K562 (cell line): ENCODE measurements around the gene CD46. TPM values are rescaled to one million over a fixed set of nuclear protein-coding genes. Genes with fewer than 3 reads are reported as not detected.

Source experiments
- ATAC-seq: fragments of 200-7000 bp; cut with Tn5 transposase; 3 replicates; pipeline ENCODE4 v1.9.1; 2020; ENCODE audit warnings: moderate library complexity
- BruUV-seq: library from RNA; stranded (reverse); fragments of 400-500 nt; replicated peaks from 2 replicates; lab custom pipeline; 2021; lab: Mats Ljungman, UMichigan
- CTCF ChIA-PET: fragments of 300-600 bp; formaldehyde crosslinking; extraction: SDS; loops from one replicate; lab custom pipeline; 2021; ENCODE audit warnings: low intra/inter-chr PET ratio; lab: Yijun Ruan, JAX
- POLR2A ChIA-PET: fragments of 300-600, 350-650 bp; sonication (Branson Sonifier 250); formaldehyde crosslinking; extraction: SDS; loops from one replicate; lab custom pipeline; 2021; ENCODE audit warnings: antibody characterized with exemption, inconsistent platforms; lab: Yijun Ruan, JAX
- DNase-seq, 4 experiments: peaks; one replicate each; pipeline versions ENCODE4 v3.0.0 to v3.0.0-alpha.2; 2011 to 2018; ENCODE audit warnings: low spot score in 3 of 4, mixed read lengths in 3 of 4; ENCODE audit errors: extremely low read depth in 1 of 4
- FAIRE-seq: peaks from 2 replicates; lab custom pipeline; 2011; peaks lifted over from hg19 to GRCh38; lab: Jason Lieb, UNC
- H2AFZ ChIP-seq: 2 replicates; pipeline ENCODE4 v1.6.0; 2011; ENCODE audit warnings: low read depth, low read length, control low read depth, inconsistent platforms
- H3K27ac ChIP-seq: fragments of 200-600 bp; 3 replicates; pipeline ENCODE4 v1.8.0; 2011; ENCODE audit warnings: low read depth, mild to moderate bottlenecking, control low read depth, inconsistent platforms, low read length, moderate library complexity, mixed read lengths; ENCODE audit errors: extremely low read depth
- H3K27me3 ChIP-seq, 2 experiments: fragments of 300-600 bp in 1 of 2; 2 replicates in 1 of 2; 3 replicates in 1 of 2; pipeline versions ENCODE4 v1.6.0 to v1.8.0; 2011; ENCODE audit warnings: inconsistent platforms in 2 of 2, low read length in 2 of 2, mild to moderate bottlenecking in 1 of 2, mixed read lengths in 1 of 2, moderate library complexity in 1 of 2; ENCODE audit not compliant: control insufficient read depth in 2 of 2, insufficient read depth in 2 of 2
- H3K36me3 ChIP-seq: fragments of 300-600 bp; 3 replicates; pipeline ENCODE4 v1.8.0; 2011; ENCODE audit warnings: mild to moderate bottlenecking, low read length, inconsistent platforms; ENCODE audit not compliant: control insufficient read depth, insufficient read depth
- H3K4me1 ChIP-seq, 2 experiments: fragments of 200-600 bp in 1 of 2; replicated peaks in 1 of 2; 2 replicates in 1 of 2; 3 replicates in 1 of 2; pipeline versions ENCODE4 v1.5.1 to v1.8.0; 2011; ENCODE audit warnings: inconsistent platforms in 2 of 2, low read length in 2 of 2, mild to moderate bottlenecking in 1 of 2, mixed read lengths in 1 of 2, moderate library complexity in 1 of 2; ENCODE audit not compliant: control insufficient read depth in 2 of 2, insufficient read depth in 2 of 2
- H3K4me2 ChIP-seq: 2 replicates; pipeline ENCODE4 v1.6.1; 2011; ENCODE audit warnings: low read length, control low read depth, inconsistent platforms, mixed read lengths; ENCODE audit not compliant: insufficient read depth
- H3K4me3 ChIP-seq: fragments of 200-600 bp; sonication (generic), shearing (Covaris generic); 2 replicates; pipeline ENCODE4 v1.5.1; 2016; ENCODE audit warnings: control low read depth, inconsistent platforms
- H3K79me2 ChIP-seq: fragments of 200-600 bp; 3 replicates; pipeline ENCODE4 v1.8.0; 2011; ENCODE audit warnings: low read length, inconsistent platforms; ENCODE audit not compliant: control insufficient read depth, insufficient read depth
- H3K9ac ChIP-seq, 2 experiments: 2 replicates each; pipeline versions ENCODE4 v1.6.0 to v1.6.1; 2011; ENCODE audit warnings: low read depth in 2 of 2, low read length in 2 of 2, control low read depth in 1 of 2, inconsistent platforms in 1 of 2, mild to moderate bottlenecking in 1 of 2, mixed read lengths in 1 of 2; ENCODE audit not compliant: insufficient read depth in 1 of 2
- H3K9me1 ChIP-seq: one replicate; pipeline ENCODE4 v1.6.0; 2011; ENCODE audit warnings: inconsistent platforms, mild to moderate bottlenecking, low read length, moderate library complexity; ENCODE audit not compliant: control insufficient read depth, insufficient read depth
- H3K9me3 ChIP-seq: replicated peaks from 2 replicates; pipeline ENCODE4 v1.5.1; 2011; ENCODE audit warnings: low read depth, low read length, inconsistent platforms; ENCODE audit not compliant: control insufficient read depth, insufficient read depth
- H4K20me1 ChIP-seq: replicated peaks from 2 replicates; pipeline ENCODE4 v1.6.1; 2011; ENCODE audit warnings: low read length, inconsistent platforms, mixed read lengths; ENCODE audit not compliant: control insufficient read depth, insufficient read depth
- EWSR1 ChIP-seq: fragments of 450-650 bp; IDR thresholded peaks from 2 replicates; pipeline ENCODE4 v1.6.1; 2018; ENCODE audit warnings: borderline replicate concordance, mild to moderate bottlenecking, low read depth, moderate library complexity; ENCODE audit not compliant: partially characterized antibody
- GATAD2A ChIP-seq: fragments of 450-650 bp; IDR thresholded peaks from 2 replicates; pipeline ENCODE4 v1.6.1; 2017
- HMGN3 ChIP-seq: IDR thresholded peaks from 2 replicates; pipeline ENCODE4 v1.6.1; 2011; ENCODE audit warnings: borderline replicate concordance, low read depth, mild to moderate bottlenecking, mixed read lengths, low read length; ENCODE audit not compliant: insufficient read length; ENCODE audit errors: extremely low read depth
- JUN ChIP-seq, 2 experiments: sonication (generic) in 1 of 2; formaldehyde crosslinking in 1 of 2; IDR thresholded peaks; 2 replicates each; pipeline versions ENCODE4 v1.6.1 to v1.8.0; 2012 to 2022; ENCODE audit warnings: borderline replicate concordance in 2 of 2, mild to moderate bottlenecking in 2 of 2, improper control_type of control experiment in 1 of 2, low read depth in 1 of 2, low read length in 1 of 2, missing genetic modification reagents in 1 of 2
- KAT8 ChIP-seq: fragments of 450-650 bp; IDR thresholded peaks from 2 replicates; pipeline ENCODE4 v1.6.1; 2016; ENCODE audit warnings: low read depth, mild to moderate bottlenecking
- KLF16 ChIP-seq: IDR thresholded peaks from 2 replicates; pipeline ENCODE4 v1.6.1; 2016; ENCODE audit warnings: antibody characterized with exemption
- MYNN ChIP-seq, 2 experiments: sonication (generic); formaldehyde crosslinking in 1 of 2; IDR thresholded peaks; 2 replicates each; pipeline versions ENCODE4 v1.5.0 to v1.6.1; 2016 to 2020; ENCODE audit warnings: antibody characterized with exemption in 1 of 2, missing genetic modification reagents in 1 of 2
- NFE2L1 ChIP-seq: fragments of 450-650 bp; IDR thresholded peaks from 2 replicates; pipeline ENCODE4 v1.6.1; 2016; ENCODE audit warnings: missing genetic modification characterization, low read depth, mild to moderate bottlenecking, missing compliant biosample characterization, moderate library complexity, borderline replicate concordance
- NFYB ChIP-seq: IDR thresholded peaks from 2 replicates; pipeline ENCODE4 v1.6.1; 2011; ENCODE audit warnings: mild to moderate bottlenecking, moderate library complexity; ENCODE audit not compliant: insufficient read length; ENCODE audit errors: extremely low read depth
- PML ChIP-seq: IDR thresholded peaks from 2 replicates; pipeline ENCODE4 v1.6.1; 2012; ENCODE audit warnings: low read length, inconsistent platforms
- POLR3G ChIP-seq: IDR thresholded peaks from 2 replicates; pipeline ENCODE4 v1.6.1; 2011; ENCODE audit not compliant: insufficient read length, insufficient replicate concordance; ENCODE audit errors: extremely low read depth
- TAF1 ChIP-seq: IDR thresholded peaks from 2 replicates; pipeline ENCODE4 v1.6.1; 2011; ENCODE audit warnings: mild to moderate bottlenecking, low read length, moderate library complexity; ENCODE audit not compliant: insufficient read depth, control insufficient read depth, severe bottlenecking; ENCODE audit errors: extremely low read depth
- WHSC1 ChIP-seq: IDR thresholded peaks from one replicate; pipeline ENCODE4 v1.6.1; 2012; ENCODE audit warnings: low read length, control low read depth, inconsistent platforms
- ZEB2 ChIP-seq: fragments of 450-650 bp; IDR thresholded peaks from 2 replicates; pipeline ENCODE4 v1.6.1; 2016
- ZNF507 ChIP-seq: conservative IDR thresholded peaks from 2 replicates; pipeline ENCODE4 v1.6.1; 2017; ENCODE audit warnings: missing genetic modification characterization, missing compliant biosample characterization
- ZNF77 ChIP-seq: fragments of 250-450 bp; sonication (Bioruptor Pico); IDR thresholded peaks from 2 replicates; pipeline ENCODE4 v1.5.0; 2020
- WGBS: fragments of 100-300 bp; shearing (Covaris generic); methylation state at CpG from one replicate; pipeline ENCODE4 v1.1.6; 2016; ENCODE audit warnings: low coverage, mixed read lengths; ENCODE audit not compliant: insufficient coverage; ENCODE audit errors: missing lambda C conversion rate; 5-methylcytosine and 5-hydroxymethylcytosine counted together
- in situ Hi-C: fragments of 300-500 bp; cut with MboI; formaldehyde crosslinking; loops from 4 replicates; pipeline ENCODE4 v1.15.0; 2018; ENCODE audit warnings: inconsistent platforms, mixed read lengths
- intact Hi-C: fragments of 100-400 bp; cut with micrococcal nuclease; formaldehyde crosslinking; loops from 2 replicates; pipeline ENCODE4 v1.14.2; 2022
- polyA plus RNA-seq, 8 experiments: library from polyadenylated mRNA; depleted of rRNA in 4 of 8; stranded (reverse) in 5 of 8; unstranded in 3 of 8; fragments of >200 nt; fragmentation: Nextera tagmentation in 2 of 8; fragmentation: Illumina TruSeq in 1 of 8; extraction: Ambion mirVana in 2 of 8; extraction: Trizol in 1 of 8; gene quantifications; 2 replicates each; pipeline versions ENCODE4 v1.2.1 to v1.2.3, GENCODE V29; 2011 to 2014; ENCODE audit warnings: inconsistent platforms in 1 of 8, missing spikeins in 1 of 8
- total RNA-seq, 7 experiments: library from RNA; depleted of rRNA in 6 of 7; stranded (reverse); fragments of >200 nt in 6 of 7; fragmentation: Illumina TruSeq in 2 of 7; extraction: Trizol in 2 of 7; gene quantifications; 2 replicates each; pipeline versions ENCODE4 v1.2.1 to v1.2.3, GENCODE V29; 2011 to 2021; ENCODE audit warnings: low replicate concordance in 1 of 7

Gene CD46
- total and polyA plus RNA-seq, 9 of the 15 experiments (the other 6 are each of a cell fraction or from before 2014, with no cell fraction given), result 87.9 to 374 (median 156) TPM

DNA sequence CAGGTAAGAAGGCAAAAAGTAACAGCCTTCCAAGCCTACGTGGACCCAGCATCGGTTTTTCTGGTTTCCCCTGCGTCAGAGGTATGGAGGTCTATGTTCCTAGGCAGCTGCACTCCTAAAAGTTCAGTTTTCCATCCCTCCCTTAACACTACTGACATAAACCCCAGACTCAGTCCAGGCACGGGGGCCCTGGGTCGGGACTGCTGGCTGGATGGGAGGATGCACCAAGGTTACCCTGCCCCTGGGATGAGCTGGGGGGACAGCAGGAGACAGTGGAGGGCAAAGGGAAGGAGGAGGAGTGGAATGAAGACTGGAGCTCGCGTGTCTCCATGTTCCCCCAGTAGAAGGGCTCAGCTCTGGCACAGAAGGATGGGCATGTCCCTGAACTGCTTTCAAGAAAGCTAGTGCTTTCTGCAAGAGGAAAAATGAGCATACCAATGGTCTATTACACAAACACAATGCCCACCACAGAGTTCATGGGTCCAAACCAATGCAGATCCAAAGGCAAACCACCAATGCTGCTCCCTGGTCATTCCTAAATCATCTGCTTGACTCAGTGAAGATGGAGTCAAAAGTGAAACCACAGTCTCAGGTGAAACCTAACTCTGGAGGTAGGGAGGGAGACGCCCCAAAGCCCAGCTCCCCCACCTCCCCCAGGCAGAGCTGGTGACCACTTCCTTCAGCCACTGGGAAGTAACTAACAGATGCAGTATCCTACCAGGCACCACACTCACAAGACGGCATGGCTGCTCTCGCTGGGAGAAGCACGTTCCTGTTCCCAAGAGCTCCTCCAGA, 54.9 kb downstream of the CD46 start:
- H3K79me2 ChIP-seq, result no peaks in the 10 kb centered on the region
- no peaks in the 10 kb centered on the region for H4K20me1 ChIP-seq
- ATAC-seq (no peak), FAIRE-seq (no peak), DNase-seq (no peak)
- peak overlapping the region; percentile 52 for H3K4me2 ChIP-seq
- H3K27me3 ChIP-seq, result no peaks in the 10 kb centered on the region
- 76% methylated on average over 11 of the region's 11 CpGs for WGBS
- TF ChIP-seq GATAD2A, result 0 out of 2 replicates have a peak, but pooled peaks have one; percentile 23
- TF ChIP-seq ZNF507 (tag), result no peak
- peak; percentile 16 for TF ChIP-seq WHSC1
- H2AFZ ChIP-seq, result peak overlapping the region; percentile 63; the same call in 1 of the 2 replicates
- peak overlapping the region; percentile 44 for H3K27ac ChIP-seq
- ChIA-PET POLR2A (interaction anchor here (0.6 to 2.7 kb wide), 6 partner anchors 9 to 781 kb away, joined by 3 to 12 read pairs (median 4); no protein-coding TSS in a partner anchor), CTCF (no interaction called here)
- H3K9me3 ChIP-seq, result no peaks in the 10 kb centered on the region
- H3K9ac ChIP-seq, result peak overlapping the region; percentile 6 to 18; a peak in 2 of 4 replicates
- intact Hi-C loops (no loop called here), in situ Hi-C loops (no loop called here)
- H3K4me3 ChIP-seq, result no peak overlapping the region
- H3K4me1 ChIP-seq, result peaks cover 25 to 43% of the 10 kb centered on the region in 2 experiments
- no peaks in the 10 kb centered on the region for H3K9me1 ChIP-seq
- BruUV-seq, result no TSS peak
- H3K36me3 ChIP-seq, result peaks cover 23% of the 10 kb centered on the region; the same call in 2 of the 3 replicates

DNA sequence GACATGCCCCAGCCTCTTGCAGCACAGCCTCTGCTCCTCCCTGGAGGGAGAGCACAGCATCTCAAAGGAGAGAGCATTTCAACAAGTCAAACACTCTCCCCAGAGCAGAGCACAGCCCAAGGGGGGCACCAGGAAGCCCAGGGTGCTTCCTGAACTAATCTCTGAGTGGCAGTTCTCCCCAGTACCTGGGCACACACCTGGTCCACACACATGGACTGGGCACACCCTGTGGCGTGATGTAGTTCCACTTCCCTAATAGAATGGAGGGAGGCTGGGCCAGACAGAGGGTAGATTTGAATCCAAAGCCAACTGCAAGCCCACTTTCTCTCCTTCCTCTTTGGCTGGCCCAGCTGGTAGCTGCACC, 55.5 kb downstream of the CD46 start:
- in situ Hi-C loops (no loop called here), intact Hi-C loops (no loop called here)
- BruUV-seq, result no TSS peak
- Histone ChIP-seq H3K79me2 (no peaks in the 10 kb centered on the region), H3K9ac (peak overlapping the region in 1 of 2 experiments; percentile 18; a peak in 1 of 4 replicates), H4K20me1 (0 out of 2 replicates have a peak, but pooled peaks cover 3% of the 10 kb centered on the region), H3K27me3 (no peaks in the 10 kb centered on the region), H2AFZ (peak overlapping the region; percentile 52), H3K4me3 (no peak overlapping the region), H3K36me3 (peaks cover 21% of the 10 kb centered on the region; the same call in 2 of the 3 replicates), H3K4me2 (peak overlapping the region; percentile 37), H3K9me3 (no peaks in the 10 kb centered on the region), H3K27ac (peak overlapping the region; percentile 27; the same call in 2 of the 3 replicates), H3K9me1 (peaks cover 4% of the 10 kb centered on the region), H3K4me1 (peaks cover 28 to 49% of the 10 kb centered on the region in 2 experiments)
- ChIA-PET CTCF (no interaction called here), POLR2A (interaction anchor here (1.2 to 2.7 kb wide), 4 partner anchors 8 to 46 kb away, joined by 3 to 12 read pairs (median 6); no protein-coding TSS in a partner anchor)
- ATAC-seq, result no peak; the same call in 2 of the 3 replicates
- FAIRE-seq, result no peak
- WGBS, result 75% methylated on average over 1 of the region's 1 CpG
- no peak for DNase-seq
- TF ChIP-seq EWSR1, result no peak
- TF ChIP-seq NFYB, result no peak
- no peak for TF ChIP-seq PML
- no peak for TF ChIP-seq NFE2L1
- TF ChIP-seq POLR3G, result no peak
- no peak for TF ChIP-seq JUN (IDR thresholded peaks at IDR 0.05; ENCODE audit: borderline replicate concordance, low read depth, low read length)
- no peak for TF ChIP-seq JUN (CRISPR knock-in tag; IDR thresholded peaks at IDR 0.05; ENCODE audit: borderline replicate concordance)
- TF ChIP-seq ZEB2, result no peak
- TF ChIP-seq KLF16, result no peak
- TF ChIP-seq KAT8, result no peak
- TF ChIP-seq TAF1, result no peak
- no peak for TF ChIP-seq MYNN (IDR thresholded peaks at IDR 0.05)
- no peak for TF ChIP-seq MYNN (CRISPR knock-in tag; IDR thresholded peaks at IDR 0.05)
- no peak for TF ChIP-seq ZNF77 (CRISPR knock-in tag)
- no peak for TF ChIP-seq HMGN3
